CD8-positive, alpha-beta memory T cell (primary cell): ENCODE measurements around the gene TCEANC. TPM values are rescaled to one million over a fixed set of nuclear protein-coding genes. Genes with fewer than 3 reads are reported as not detected.
"Not testable (repeated sequence)": the region's sequence is repeated elsewhere in the genome, so short reads cannot be mapped to it uniquely, and the experiment has no call there.

Source experiments
- CTCF ChIA-PET: fragments of 350-600 bp; sonication (Branson Sonifier 250); formaldehyde crosslinking; loops from one replicate; lab custom pipeline; 2021; ENCODE audit warnings: antibody characterized with exemption; lab: Charles Lee
- POLR2A ChIA-PET: fragments of 350-600 bp; sonication (Branson Sonifier 250); formaldehyde crosslinking; loops from one replicate; lab custom pipeline; 2021; ENCODE audit warnings: antibody characterized with exemption; lab: Charles Lee
- DNase-seq, 5 donors: peaks; one replicate each; pipeline versions ENCODE4 v3.0.0 to v3.0.0-alpha.2; 2020 to 2022; ENCODE audit warnings: mixed read lengths in 1 of 5
- H3K27ac ChIP-seq: one replicate; pipeline ENCODE4 v1.7.0; 2013; ENCODE audit warnings: low read depth, mild to moderate bottlenecking, low read length, moderate library complexity
- H3K27me3 ChIP-seq: 2 replicates; pipeline ENCODE4 v1.7.0; 2013; ENCODE audit warnings: low read length, mild to moderate bottlenecking; ENCODE audit not compliant: insufficient read depth, poor library complexity, severe bottlenecking
- H3K36me3 ChIP-seq: 2 replicates; pipeline ENCODE4 v1.7.0; 2013; ENCODE audit warnings: mild to moderate bottlenecking, low read length, moderate library complexity; ENCODE audit not compliant: insufficient read depth
- H3K4me1 ChIP-seq: 2 replicates; pipeline ENCODE4 v1.7.0; 2013; ENCODE audit warnings: mild to moderate bottlenecking, low read length, moderate library complexity; ENCODE audit not compliant: insufficient read depth
- H3K4me3 ChIP-seq: 2 replicates; pipeline ENCODE4 v1.7.0; 2013; ENCODE audit warnings: mild to moderate bottlenecking, low read length
- H3K9me3 ChIP-seq: 2 replicates; pipeline ENCODE4 v1.7.0; 2013; ENCODE audit warnings: mild to moderate bottlenecking, low read length
- H3K27ac Mint-ChIP-seq, 8 donors: one replicate each; pipeline ENCODE4 v1.8.0; 2020 to 2021; ENCODE audit warnings: mixed read lengths in 8 of 8, mild to moderate bottlenecking in 6 of 8, inconsistent platforms in 3 of 8, moderate library complexity in 3 of 8
- H3K27me3 Mint-ChIP-seq, 2 donors: one replicate each; pipeline ENCODE4 v1.8.0; 2020 to 2021; ENCODE audit warnings: mixed read lengths in 2 of 2, mild to moderate bottlenecking in 1 of 2, moderate library complexity in 1 of 2
- H3K36me3 Mint-ChIP-seq, 3 donors: one replicate each; pipeline ENCODE4 v1.8.0; 2020 to 2021; ENCODE audit warnings: mixed read lengths in 3 of 3, inconsistent platforms in 1 of 3, mild to moderate bottlenecking in 1 of 3
- H3K4me1 Mint-ChIP-seq, 3 donors: one replicate each; pipeline ENCODE4 v1.8.0; 2020 to 2021; ENCODE audit warnings: mixed read lengths in 3 of 3, inconsistent platforms in 1 of 3, mild to moderate bottlenecking in 1 of 3
- H3K4me3 Mint-ChIP-seq, 7 donors: one replicate each; pipeline ENCODE4 v1.8.0; 2020 to 2021; ENCODE audit warnings: mixed read lengths in 7 of 7, mild to moderate bottlenecking in 6 of 7, moderate library complexity in 4 of 7, inconsistent platforms in 2 of 7
- H3K9me3 Mint-ChIP-seq, 5 donors: one replicate each; pipeline ENCODE4 v1.8.0; 2020 to 2022; ENCODE audit warnings: mixed read lengths in 5 of 5, mild to moderate bottlenecking in 3 of 5, moderate library complexity in 2 of 5, inconsistent platforms in 1 of 5
- polyA plus RNA-seq: library from polyadenylated mRNA; unstranded; fragments of 300-500 nt; fragmentation: Illumina TruSeq; gene quantifications from one replicate; pipeline ENCODE4 v1.2.3, GENCODE V29; 2021
- total RNA-seq, 2 experiments: library from RNA; stranded (reverse); gene quantifications; one replicate each; pipeline ENCODE4 v1.2.3, GENCODE V29; 2021

The TCEANC gene
- total and polyA plus RNA-seq, 3 experiments from 2014 or later, result 2.7 to 10.3 (median 3.4) TPM

DNA sequence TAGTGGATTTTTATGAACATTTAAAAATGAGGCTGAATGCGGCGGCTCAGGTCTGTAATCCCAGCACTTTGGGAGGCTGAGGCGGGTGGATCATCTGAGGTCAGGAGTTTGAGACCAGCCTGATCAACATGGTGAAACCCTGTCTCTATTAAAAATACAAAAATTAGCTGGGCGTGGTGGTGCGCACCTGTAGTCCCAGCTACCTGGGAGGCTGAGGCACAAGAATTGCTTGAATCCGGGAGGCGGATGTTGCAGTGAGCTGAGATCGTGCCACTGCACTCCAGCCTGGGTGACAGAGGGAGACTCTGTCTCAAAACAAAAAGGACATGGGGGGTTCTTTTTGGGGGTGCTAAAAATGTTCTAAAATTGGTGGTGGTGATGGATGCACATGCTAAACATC is 16.8 kb downstream of the TCEANC start:
- CTCF ChIA-PET, result interaction anchor here (1.8 to 2.0 kb wide), 2 partner anchors 17 to 19 kb away, joined by 4 to 6 read pairs; partner anchors contain the start of gene RAB9A
- H3K9me3 Mint-ChIP-seq, H3K4me3 ChIP-seq, H3K36me3 ChIP-seq, H3K9me3 ChIP-seq, H3K27me3 ChIP-seq, H3K4me1 ChIP-seq, DNase-seq, POLR2A ChIA-PET: not testable (repeated sequence)
- Mint-ChIP-seq H3K4me1 (peaks cover 7 to 25% (median 17%) of the 10 kb centered on the region in 3 donors), H3K27me3 (peaks cover 0 to 12% of the 10 kb centered on the region in 2 donors), H3K36me3 (peaks cover 6 to 30% (median 23%) of the 10 kb centered on the region in 3 donors), H3K4me3 (peak overlapping the region in 6 of 7 donors; percentile 77 to 90 (median 82)), H3K27ac (peak overlapping the region; percentile 46 to 93 (median 90))
- H3K27ac ChIP-seq, result peak overlapping the region; percentile 56

GRCh38 chrX:13670197-13670596 is 17.3 kb downstream of the TCEANC start:
- Mint-ChIP-seq H3K36me3 (peaks cover 4 to 26% (median 19%) of the 10 kb centered on the region in 3 donors), H3K4me3 (peak overlapping the region in 2 of 7 donors; percentile 29 to 48)
- POLR2A ChIA-PET, result no interaction called here

DNA sequence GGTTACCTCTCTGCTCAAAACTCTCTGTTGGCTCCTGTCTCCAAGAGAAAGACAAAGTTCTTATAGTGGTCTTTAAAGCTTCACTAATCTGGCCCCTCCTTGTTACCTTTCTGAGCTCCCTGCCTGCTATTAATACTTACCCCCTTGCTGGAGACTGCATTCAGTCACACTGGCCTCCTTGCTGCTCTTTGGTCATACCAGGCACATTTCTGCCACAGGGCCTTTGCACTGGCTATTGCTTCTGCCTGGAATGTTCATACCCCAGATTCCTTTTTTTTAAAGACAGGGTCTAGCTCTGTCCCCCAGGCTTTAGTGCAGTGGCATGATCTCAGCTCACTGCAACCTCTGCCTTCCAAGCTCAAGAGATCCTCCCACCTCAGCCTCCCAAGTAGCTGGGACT is 20.1 kb downstream of the TCEANC start:
- H3K9me3 ChIP-seq, result no peaks in the 10 kb centered on the region
- CTCF ChIA-PET, result no interaction called here
- no peak for DNase-seq
- Mint-ChIP-seq H3K36me3 (peaks cover 0 to 32% (median 15%) of the 10 kb centered on the region in 3 donors), H3K4me1 (peaks cover 7 to 25% (median 17%) of the 10 kb centered on the region in 3 donors), H3K27ac (no peak overlapping the region), H3K4me3 (no peak overlapping the region), H3K27me3 (peaks cover 0 to 12% of the 10 kb centered on the region in 2 donors), H3K9me3 (no peaks in the 10 kb centered on the region)
- no peaks in the 10 kb centered on the region for H3K36me3 ChIP-seq
- no peaks in the 10 kb centered on the region for H3K4me1 ChIP-seq
- H3K27ac ChIP-seq, result no peak overlapping the region
- H3K27me3 ChIP-seq, result no peaks in the 10 kb centered on the region
- H3K4me3 ChIP-seq, result no peak overlapping the region
- POLR2A ChIA-PET, result no interaction called here

More at GRCh38 chrX:13670197-13670596, 17.3 kb downstream of the TCEANC start:
- Histone ChIP-seq H3K27ac (no peak overlapping the region), H3K4me3 (no peak overlapping the region), H3K4me1 (no peaks in the 10 kb centered on the region), H3K27me3 (no peaks in the 10 kb centered on the region), H3K36me3 (no peaks in the 10 kb centered on the region), H3K9me3 (no peaks in the 10 kb centered on the region)
- H3K9me3 Mint-ChIP-seq, result no peaks in the 10 kb centered on the region
- H3K4me1 Mint-ChIP-seq, result peaks cover 7 to 25% (median 17%) of the 10 kb centered on the region in 3 donors
- CTCF ChIA-PET, result interaction anchor here (1.8 to 2.0 kb wide), 2 partner anchors 17 to 19 kb away, joined by 4 to 6 read pairs; partner anchors contain the start of gene RAB9A
- peak overlapping the region in 6 of 8 donors; percentile 49 to 93 (median 84) for H3K27ac Mint-ChIP-seq
- no peak for DNase-seq
- H3K27me3 Mint-ChIP-seq, result peaks cover 0 to 14% of the 10 kb centered on the region in 2 donors

GRCh38 chrX:13676885-13677284 is 23.9 kb downstream of the TCEANC start:
- no peak overlapping the region for H3K4me3 ChIP-seq
- peaks cover 0 to 11% of the 10 kb centered on the region in 2 donors for H3K27me3 Mint-ChIP-seq
- H3K4me3 Mint-ChIP-seq, result no peak overlapping the region
- H3K9me3 ChIP-seq, result no peaks in the 10 kb centered on the region
- POLR2A ChIA-PET, result no interaction called here
- no peaks in the 10 kb centered on the region for H3K36me3 ChIP-seq
- no peaks in the 10 kb centered on the region for H3K4me1 ChIP-seq
- no peak overlapping the region for H3K27ac Mint-ChIP-seq
- peaks cover 3 to 12% (median 5%) of the 10 kb centered on the region in 3 donors for H3K36me3 Mint-ChIP-seq
- H3K27me3 ChIP-seq, result no peaks in the 10 kb centered on the region
- H3K4me1 Mint-ChIP-seq, result no peaks in the 10 kb centered on the region
- CTCF ChIA-PET, result no interaction called here
- DNase-seq, result no peak
- H3K27ac ChIP-seq, result no peak overlapping the region
- H3K9me3 Mint-ChIP-seq, result peaks cover 0 to 2% (median 0%) of the 10 kb centered on the region in 5 donors

DNA sequence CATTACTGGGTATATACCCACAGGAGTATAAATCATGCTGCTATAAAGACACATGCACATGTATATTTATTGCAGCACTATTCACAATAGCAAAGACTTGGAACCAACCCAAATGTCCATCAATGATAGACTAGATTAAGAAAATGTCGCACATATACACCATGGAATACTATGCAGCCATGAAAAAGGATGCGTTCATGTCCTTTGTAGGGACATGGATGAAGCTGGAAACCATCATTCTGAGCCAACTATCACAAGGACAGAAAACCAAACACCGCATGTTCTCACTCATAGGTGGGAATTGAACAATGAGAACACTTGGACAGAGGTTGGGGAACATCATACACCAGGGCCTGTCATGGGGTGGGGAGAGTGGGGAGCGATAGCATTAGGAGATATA is 26.8 kb downstream of the TCEANC start:
- H3K4me1 ChIP-seq, H3K27ac ChIP-seq, H3K36me3 ChIP-seq, DNase-seq, POLR2A ChIA-PET, H3K36me3 Mint-ChIP-seq, H3K9me3 Mint-ChIP-seq, H3K27me3 Mint-ChIP-seq, H3K4me1 Mint-ChIP-seq, H3K4me3 ChIP-seq, H3K27me3 ChIP-seq, H3K9me3 ChIP-seq, H3K27ac Mint-ChIP-seq: not testable (repeated sequence)
- peak overlapping the region in 1 of 7 donors; percentile 32 for H3K4me3 Mint-ChIP-seq
- CTCF ChIA-PET, result interaction anchor here (1.9 kb wide), 1 partner anchor 71 kb away, joined by 5 read pairs; no protein-coding TSS in a partner anchor

- H3K9me3 Mint-ChIP-seq, result peaks cover 0 to 2% (median 0%) of the 10 kb centered on the region in 5 donors
These were observed 28.7 kb downstream of the TCEANC start for GRCh38 chrX:13681595-13681994.

GRCh38 chrX:13684361-13684760 is 31.4 kb downstream of the TCEANC start:
- POLR2A ChIA-PET, result no interaction called here
- no peak for DNase-seq
- Histone ChIP-seq H3K4me1 (peaks cover 9% of the 10 kb centered on the region), H3K9me3 (no peaks in the 10 kb centered on the region), H3K27me3 (no peaks in the 10 kb centered on the region), H3K36me3 (no peaks in the 10 kb centered on the region), H3K4me3 (no peak overlapping the region), H3K27ac (no peak overlapping the region)
- Mint-ChIP-seq H3K4me1 (peaks cover 24 to 46% (median 28%) of the 10 kb centered on the region in 3 donors), H3K9me3 (peaks cover 0 to 2% (median 0%) of the 10 kb centered on the region in 5 donors), H3K36me3 (peaks cover 0 to 4% (median 3%) of the 10 kb centered on the region in 3 donors), H3K27ac (peak overlapping the region in 1 of 8 donors; percentile 93), H3K27me3 (peaks cover 0 to 7% of the 10 kb centered on the region in 2 donors), H3K4me3 (no peak overlapping the region)
- CTCF ChIA-PET, result interaction anchor here (1.1 kb wide), 1 partner anchor 25 kb away, joined by 3 read pairs; no protein-coding TSS in a partner anchor

More at GRCh38 chrX:13681595-13681994, 28.7 kb downstream of the TCEANC start:
- H3K27me3 ChIP-seq, result no peaks in the 10 kb centered on the region
- H3K4me3 ChIP-seq, result no peak overlapping the region
- no peaks in the 10 kb centered on the region for H3K9me3 ChIP-seq
- Mint-ChIP-seq H3K36me3 (peaks cover 0 to 4% (median 4%) of the 10 kb centered on the region in 3 donors), H3K27me3 (peaks cover 0 to 5% of the 10 kb centered on the region in 2 donors), H3K4me3 (no peak overlapping the region), H3K4me1 (peaks cover 10 to 26% (median 11%) of the 10 kb centered on the region in 3 donors), H3K27ac (no peak overlapping the region)
- DNase-seq, result no peak
- CTCF ChIA-PET, result interaction anchor here (1.9 kb wide), 1 partner anchor 69 kb away, joined by 5 read pairs; no protein-coding TSS in a partner anchor
- H3K4me1 ChIP-seq, result no peaks in the 10 kb centered on the region
- no peak overlapping the region for H3K27ac ChIP-seq
- H3K36me3 ChIP-seq, result no peaks in the 10 kb centered on the region
- POLR2A ChIA-PET, result no interaction called here

- no peak overlapping the region for H3K4me3 ChIP-seq
- peak overlapping the region in 3 of 7 donors; percentile 1 to 5 (median 1) for H3K4me3 Mint-ChIP-seq
- H3K36me3 Mint-ChIP-seq, result peaks cover 0 to 10% (median 4%) of the 10 kb centered on the region in 3 donors
- H3K4me1 ChIP-seq, result peaks cover 11% of the 10 kb centered on the region
- H3K4me1 Mint-ChIP-seq, result peaks cover 29 to 48% (median 37%) of the 10 kb centered on the region in 3 donors
- no peaks in the 10 kb centered on the region for H3K27me3 ChIP-seq
- DNase-seq, result no peak
- H3K9me3 ChIP-seq, result no peaks in the 10 kb centered on the region
- H3K27ac Mint-ChIP-seq, result peak overlapping the region in 7 of 8 donors; percentile 23 to 80 (median 44)
- H3K36me3 ChIP-seq, result no peaks in the 10 kb centered on the region
- POLR2A ChIA-PET, result no interaction called here
- H3K27ac ChIP-seq, result no peak overlapping the region
- H3K27me3 Mint-ChIP-seq, result peaks cover 0 to 7% of the 10 kb centered on the region in 2 donors
- H3K9me3 Mint-ChIP-seq, result no peaks in the 10 kb centered on the region
- CTCF ChIA-PET, result interaction anchor here (1.1 kb wide), 1 partner anchor 26 kb away, joined by 3 read pairs; no protein-coding TSS in a partner anchor
These were observed 32.3 kb downstream of the TCEANC start for GRCh38 chrX:13685126-13685763.
